Endothelial cell of umbilical vein (primary cell): ENCODE data around the gene SUV39H2. TPM values are rescaled to one million over a fixed set of nuclear protein-coding genes. Genes with fewer than 3 reads are reported as not detected.

Experiments used
- BruUV-seq: library from RNA; stranded (reverse); fragments of 400-500 nt; replicated peaks from 2 replicates; lab custom pipeline; 2021; lab: Mats Ljungman, UMichigan
- CTCF ChIA-PET: fragments of 300-600, 350-600 bp; sonication (Branson Sonifier 250); formaldehyde crosslinking; loops from one replicate; lab custom pipeline; 2021; ENCODE audit warnings: antibody characterized with exemption, inconsistent platforms; lab: Charles Lee
- POLR2A ChIA-PET: fragments of 300-600, 350-600 bp; sonication (Branson Sonifier 250); formaldehyde crosslinking; loops from one replicate; lab custom pipeline; 2021; ENCODE audit warnings: antibody characterized with exemption, inconsistent platforms; lab: Charles Lee
- DNase-seq: peaks from one replicate; pipeline ENCODE4 v3.0.0-alpha.2; 2011; ENCODE audit warnings: low read depth, low spot score
- FAIRE-seq: peaks from 2 replicates; lab custom pipeline; 2011; peaks lifted over from hg19 to GRCh38; lab: Jason Lieb, UNC
- H2AFZ ChIP-seq: 2 replicates; pipeline ENCODE4 v1.6.0; 2012; ENCODE audit warnings: low read depth, low read length, control low read depth, inconsistent platforms
- H3K27ac ChIP-seq: 2 replicates; pipeline ENCODE4 v1.5.1; 2011; ENCODE audit warnings: low read depth, mild to moderate bottlenecking, control low read depth, low read length, moderate library complexity; ENCODE audit not compliant: insufficient read depth
- H3K27me3 ChIP-seq, 2 experiments: 2 replicates each; pipeline versions ENCODE4 v1.6.0 to v1.6.1; 2011; ENCODE audit warnings: low read length in 2 of 2, mixed read lengths in 1 of 2; ENCODE audit not compliant: control insufficient read depth in 2 of 2, insufficient read depth in 2 of 2
- H3K36me3 ChIP-seq, 2 experiments: 2 replicates in 1 of 2; 3 replicates in 1 of 2; pipeline ENCODE4 v1.5.1; 2011; ENCODE audit warnings: low read length in 2 of 2, mild to moderate bottlenecking in 1 of 2, moderate library complexity in 1 of 2; ENCODE audit not compliant: control insufficient read depth in 2 of 2, insufficient read depth in 2 of 2; ENCODE audit errors: extremely low read depth in 1 of 2
- H3K4me1 ChIP-seq: 3 replicates; pipeline ENCODE4 v1.5.1; 2011; ENCODE audit warnings: mild to moderate bottlenecking, low read length; ENCODE audit not compliant: control insufficient read depth, insufficient read depth; ENCODE audit errors: extremely low read depth
- H3K4me2 ChIP-seq: 2 replicates; pipeline ENCODE4 v1.6.1; 2011; ENCODE audit warnings: low read length, control low read depth, mixed read lengths; ENCODE audit not compliant: insufficient read depth
- H3K4me3 ChIP-seq, 3 experiments: fragments of 200-600 bp in 1 of 3; sonication (generic), shearing (Covaris generic) in 1 of 3; replicated peaks in 1 of 3; 2 replicates each; pipeline ENCODE4 v1.5.1; 2011 to 2016; ENCODE audit warnings: control low read depth in 3 of 3, low read length in 3 of 3, mild to moderate bottlenecking in 2 of 3, inconsistent platforms in 1 of 3, low read depth in 1 of 3, moderate library complexity in 1 of 3; ENCODE audit not compliant: insufficient read depth in 1 of 3
- H3K79me2 ChIP-seq: 2 replicates; pipeline ENCODE4 v1.6.0; 2012; ENCODE audit warnings: low read length, inconsistent platforms; ENCODE audit not compliant: control insufficient read depth, insufficient read depth
- H3K9ac ChIP-seq: replicated peaks from 2 replicates; pipeline ENCODE3; 2011; ENCODE audit warnings: low read length, control low read depth; ENCODE audit not compliant: insufficient read depth; ENCODE audit errors: extremely low read depth
- H3K9me1 ChIP-seq: replicated peaks from 3 replicates; pipeline ENCODE4 v1.6.0; 2011; ENCODE audit warnings: mild to moderate bottlenecking, low read length; ENCODE audit not compliant: control insufficient read depth, insufficient read depth; ENCODE audit errors: extremely low read depth
- H3K9me3 ChIP-seq: replicated peaks from 2 replicates; pipeline ENCODE4 v1.5.1; 2012; ENCODE audit warnings: low read length, inconsistent platforms; ENCODE audit not compliant: control insufficient read depth, insufficient read depth
- H4K20me1 ChIP-seq: replicated peaks from 2 replicates; pipeline ENCODE3; 2011; ENCODE audit warnings: mild to moderate bottlenecking, low read length; ENCODE audit not compliant: control insufficient read depth, insufficient read depth; ENCODE audit errors: extremely low read depth
- CTCF ChIP-seq, 2 donors: IDR thresholded peaks; 1 replicate in 1 of 2; 2 replicates in 1 of 2; pipeline ENCODE4 v1.5.1; 2011; ENCODE audit warnings: low read length in 2 of 2, mild to moderate bottlenecking in 2 of 2, moderate library complexity in 2 of 2, control low read depth in 1 of 2, inconsistent platforms in 1 of 2, low read depth in 1 of 2; ENCODE audit not compliant: insufficient read depth in 1 of 2; ENCODE audit errors: extremely low read depth in 1 of 2
- EZH2 ChIP-seq: IDR thresholded peaks from 2 replicates; pipeline ENCODE4 v1.6.1; 2012; ENCODE audit warnings: borderline replicate concordance, low read depth, mild to moderate bottlenecking, moderate library complexity, low read length, inconsistent platforms; ENCODE audit not compliant: severe bottlenecking
- FOS ChIP-seq: IDR thresholded peaks from 2 replicates; pipeline ENCODE4 v1.6.1; 2011; ENCODE audit warnings: mild to moderate bottlenecking, low read length, moderate library complexity, borderline replicate concordance; ENCODE audit not compliant: insufficient read depth
- JUN ChIP-seq: IDR thresholded peaks from 2 replicates; pipeline ENCODE4 v1.6.1; 2011; ENCODE audit warnings: borderline replicate concordance, low read depth; ENCODE audit not compliant: insufficient read length, insufficient read depth
- MAX ChIP-seq: IDR thresholded peaks from 2 replicates; pipeline ENCODE4 v1.6.1; 2011; ENCODE audit not compliant: insufficient read depth, insufficient read length
- POLR2A ChIP-seq: IDR thresholded peaks from 2 replicates; pipeline ENCODE4 v1.6.1; 2012; ENCODE audit warnings: low read depth, mild to moderate bottlenecking, control low read depth, low read length
- dilution Hi-C: fragments of 300-500 bp; cut with MboI; formaldehyde crosslinking; loops from one replicate; pipeline ENCODE4 v1.15.0; 2019; ENCODE audit warnings: low sequenced_read_pairs; ENCODE audit not compliant: extremely low pct_ligation_motif_present
- intact Hi-C: fragments of 100-400 bp; cut with micrococcal nuclease; formaldehyde crosslinking; loops from one replicate; pipeline ENCODE4 v1.10.0; 2022
- polyA plus RNA-seq, 4 experiments: library from polyadenylated mRNA; depleted of rRNA in 3 of 4; stranded (reverse) in 3 of 4; unstranded in 1 of 4; fragments of >200 nt; gene quantifications; 2 replicates each; pipeline versions ENCODE4 v1.2.1 to v1.2.3, GENCODE V29; 2011 to 2012; ENCODE audit warnings: missing spikeins in 1 of 4
- total RNA-seq: library from RNA; stranded (reverse); gene quantifications from 2 replicates; pipeline ENCODE4 v1.2.3, GENCODE V29; 2021

The SUV39H2 gene
- total and polyA plus RNA-seq, 2 donors (not counting 3 experiments of a cell fraction or from before 2014, with no cell fraction given), result 5.7 to 29.9 TPM

- H3K9me1 ChIP-seq, result no peaks in the 10 kb centered on the region
- peak overlapping the region; percentile 78 for H2AFZ ChIP-seq
- H3K4me2 ChIP-seq, result peak overlapping the region; percentile 79
- peak overlapping the region; percentile 59 for H3K9ac ChIP-seq
- H3K27me3 ChIP-seq, result no peaks in the 10 kb centered on the region
- TF ChIP-seq JUN, result no peak
- peak in 1 of 2 donors; percentile 20 for TF ChIP-seq CTCF (IDR thresholded peaks at IDR 0.05; ENCODE audit: extremely low read depth in 1 of 2, insufficient read depth in 1 of 2, low read depth in 1 of 2, low read length in 2 of 2)
- TF ChIP-seq EZH2, result no peak
- no peak for TF ChIP-seq MAX
- TF ChIP-seq FOS, result no peak
- peak; percentile 2 for TF ChIP-seq POLR2A
- DNase-seq (peak; percentile 62), FAIRE-seq (no peak)
- intact Hi-C loops (loop anchor here (5.0 to 10.0 kb wide), 2 partner anchors 349 to 419 kb away; partner anchors contain the start of gene FAM171A1), dilution Hi-C loops (no loop called here)
- ChIA-PET POLR2A (interaction anchor here (0.9 kb wide), 1 partner anchor 116 kb away, joined by 6 read pairs; the partner anchor contains the start of genes CDNF, HSPA14 and MSANTD7), CTCF (interaction anchor here (0.8 to 2.3 kb wide), 13 partner anchors 8 to 417 kb away, joined by 3 to 11 read pairs (median 4); partner anchors contain the start of genes FAM171A1 and SUV39H2)
- H3K79me2 ChIP-seq, result peaks cover 41% of the 10 kb centered on the region
- no peaks in the 10 kb centered on the region for H4K20me1 ChIP-seq
- H3K27ac ChIP-seq, result peak overlapping the region; percentile 79
- H3K36me3 ChIP-seq, result no peaks in the 10 kb centered on the region
- peaks cover 15% of the 10 kb centered on the region for H3K4me1 ChIP-seq
- H3K4me3 ChIP-seq, result peak overlapping the region; percentile 48 to 73 (median 69)
- no TSS peak for BruUV-seq
- H3K9me3 ChIP-seq, result no peaks in the 10 kb centered on the region
Measured at GRCh38 chr10:14953424-14954000, 74.8 kb downstream of the SUV39H2 start.

Other genes starting within 250 kb of the SUV39H2 start
- 168 and 176 TPM in 2 replicates for gene FAM107B, start 104.0 kb upstream of the SUV39H2 start, total RNA-seq
- 27.0 and 39.2 TPM in 2 replicates for gene FAM107B, start 104.0 kb upstream of the SUV39H2 start, polyA plus RNA-seq
- gene CDNF, start 40.8 kb upstream of the SUV39H2 start, total RNA-seq, result 0.58 and 0.99 TPM in 2 replicates
- gene CDNF, start 40.8 kb upstream of the SUV39H2 start, polyA plus RNA-seq, result 0.25 and 0.40 TPM in 2 replicates
- gene HSPA14, start 40.6 kb upstream of the SUV39H2 start, total RNA-seq, result 15.7 and 18.0 TPM in 2 replicates
- gene HSPA14, start 40.6 kb upstream of the SUV39H2 start, polyA plus RNA-seq, result 5.1 and 7.6 TPM in 2 replicates
- 13.1 and 13.6 TPM in 2 replicates for gene MSANTD7, start 40.6 kb upstream of the SUV39H2 start, total RNA-seq
- gene MSANTD7, start 40.6 kb upstream of the SUV39H2 start, polyA plus RNA-seq, result 4.1 and 4.8 TPM in 2 replicates
- gene DCLRE1C, start 75.2 kb downstream of the SUV39H2 start, total RNA-seq, result 11.0 and 15.8 TPM in 2 replicates
- 1.8 and 2.1 TPM in 2 replicates for gene DCLRE1C, start 75.2 kb downstream of the SUV39H2 start, polyA plus RNA-seq
- not detected in 2 replicates for gene MEIG1, start 80.5 kb downstream of the SUV39H2 start, total RNA-seq
- gene MEIG1, start 80.5 kb downstream of the SUV39H2 start, polyA plus RNA-seq, result 0.23 TPM in 1 of 2 replicates, not detected in the other
- gene OLAH, start 165.1 kb downstream of the SUV39H2 start, total RNA-seq, result 0.48 and 0.51 TPM in 2 replicates
- gene OLAH, start 165.1 kb downstream of the SUV39H2 start, polyA plus RNA-seq, result 0.13 and 0.26 TPM in 2 replicates
- gene ACBD7, start 209.9 kb downstream of the SUV39H2 start, total RNA-seq, result 1.7 and 2.8 TPM in 2 replicates
- gene ACBD7, start 209.9 kb downstream of the SUV39H2 start, polyA plus RNA-seq, result 1.2 TPM in 2 replicates
- 10.3 and 10.6 TPM in 2 replicates for gene RPP38, start 218.5 kb downstream of the SUV39H2 start, total RNA-seq
- 9.0 and 10.8 TPM in 2 replicates for gene RPP38, start 218.5 kb downstream of the SUV39H2 start, polyA plus RNA-seq